ENCODE measurements around the gene TRMT10A.
"Not testable (repeated sequence)": the region's sequence is repeated elsewhere in the genome, so short reads cannot be mapped to it uniquely, and the experiment has no call there.

TRMT10A gene

DNA sequence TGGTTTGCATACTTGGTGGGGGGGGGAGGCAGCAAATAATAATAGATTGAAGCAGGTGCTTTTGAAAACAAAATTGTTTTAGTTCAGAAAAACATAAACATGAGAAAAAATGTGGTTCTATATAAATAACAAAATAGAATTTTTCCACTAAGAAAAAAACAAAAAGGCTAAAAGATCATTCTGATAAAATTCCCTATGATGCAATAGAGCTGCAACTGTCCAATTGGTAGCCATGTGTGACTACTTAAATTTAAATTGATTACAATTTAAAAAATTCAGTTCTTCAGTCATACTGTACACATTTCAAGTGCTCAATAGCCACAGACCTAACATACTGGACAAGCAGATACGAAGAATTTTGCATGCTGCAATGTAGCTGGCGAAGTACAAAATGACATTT, 11.0 kb downstream of the TRMT10A start:
- no peak overlapping the region for H3K9ac ChIP-seq (ENCODE audit: low read length in 2 of 2)
- no peaks in the 10 kb centered on the region for H3K4me1 ChIP-seq (ENCODE audit: control insufficient read depth, insufficient read depth, low read length)
- peaks cover 0 to 6% of the 10 kb centered on the region in 2 donors for H3K36me3 ChIP-seq (ENCODE audit: control insufficient read depth in 2 of 2, insufficient read depth in 2 of 2, low read length in 2 of 2)
- H3K27ac ChIP-seq (ENCODE audit: low read length) = no peak overlapping the region
- H3K9me3 ChIP-seq (ENCODE audit: control insufficient read depth in 2 of 2, low read length in 2 of 2) = no peaks in the 10 kb centered on the region
- H3K27me3 ChIP-seq (ENCODE audit: control insufficient read depth in 1 of 2, insufficient read depth in 2 of 2, low read length in 2 of 2) = no peaks in the 10 kb centered on the region
- H3K4me3 ChIP-seq (ENCODE audit: low read length in 2 of 2) = no peak overlapping the region

DNA sequence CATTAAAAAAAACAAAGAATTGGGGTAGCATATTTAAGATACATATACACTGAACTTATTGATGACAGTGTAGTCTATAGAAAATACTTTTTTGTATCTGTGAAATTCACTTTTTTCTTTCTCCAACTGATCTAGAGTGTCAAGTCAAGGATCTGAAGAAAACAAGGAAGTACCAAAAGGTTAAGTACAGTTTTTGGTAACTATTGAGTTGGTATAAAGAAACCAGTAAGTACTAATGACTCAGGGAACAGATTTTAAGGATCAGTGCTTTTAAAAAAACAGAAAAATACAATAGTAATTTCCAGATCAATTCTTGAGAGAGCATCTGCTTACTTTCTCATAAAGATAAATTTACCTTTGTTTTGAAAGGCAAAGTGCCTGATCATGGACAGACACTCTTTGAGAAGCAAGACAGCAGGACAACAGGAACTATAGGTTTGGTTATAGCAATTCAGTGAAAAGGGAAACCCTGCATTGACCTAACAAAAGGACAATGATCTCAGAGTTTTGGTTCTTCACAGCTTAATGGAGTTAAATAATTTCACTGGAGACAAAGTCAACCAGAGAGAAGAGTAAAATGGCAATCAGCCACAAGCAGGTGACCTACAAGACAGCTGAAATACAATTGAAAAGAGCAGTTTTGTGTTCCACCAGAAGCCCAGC, 23.4 kb downstream of the TRMT10A start:
- Histone ChIP-seq H3K4me1 (ENCODE audit: control insufficient read depth, insufficient read depth, low read length) (no peaks in the 10 kb centered on the region), H3K9me3 (ENCODE audit: control insufficient read depth in 2 of 2, low read length in 2 of 2) (no peaks in the 10 kb centered on the region), H3K36me3 (ENCODE audit: control insufficient read depth in 2 of 2, insufficient read depth in 2 of 2, low read length in 2 of 2) (no peaks in the 10 kb centered on the region), H3K4me3 (ENCODE audit: low read length in 2 of 2) (no peak overlapping the region), H3K27me3 (ENCODE audit: control insufficient read depth in 1 of 2, insufficient read depth in 2 of 2, low read length in 2 of 2) (no peaks in the 10 kb centered on the region), H3K9ac (ENCODE audit: low read length in 2 of 2) (no peak overlapping the region), H3K27ac (ENCODE audit: low read length) (no peak overlapping the region)

DNA sequence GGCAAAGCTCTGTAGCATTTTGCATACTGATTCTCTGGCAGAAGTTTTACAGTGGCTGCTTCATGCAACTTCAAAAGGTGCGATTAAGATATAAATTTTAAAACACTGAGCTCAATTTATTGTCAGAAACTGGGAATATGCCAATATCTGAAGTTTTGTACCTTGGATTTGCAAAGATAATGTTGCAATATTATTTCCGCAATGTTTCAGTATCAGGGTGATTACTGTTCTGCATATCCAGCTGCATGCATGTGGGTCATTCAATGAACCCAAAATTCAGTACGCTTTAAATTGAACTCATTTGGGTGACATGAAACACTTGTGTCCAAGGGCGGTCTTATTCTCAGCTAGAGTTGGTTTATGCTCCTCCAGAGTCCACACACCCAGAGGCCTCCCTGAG, 26.2 kb downstream of the TRMT10A start:
- no peaks in the 10 kb centered on the region for H3K4me1 ChIP-seq (ENCODE audit: control insufficient read depth, insufficient read depth, low read length)
- H3K27me3 ChIP-seq (ENCODE audit: control insufficient read depth in 1 of 2, insufficient read depth in 2 of 2, low read length in 2 of 2) = no peaks in the 10 kb centered on the region
- H3K36me3 ChIP-seq (ENCODE audit: control insufficient read depth in 2 of 2, insufficient read depth in 2 of 2, low read length in 2 of 2) = no peaks in the 10 kb centered on the region
- no peak overlapping the region for H3K9ac ChIP-seq (ENCODE audit: low read length in 2 of 2)
- no peak overlapping the region for H3K27ac ChIP-seq (ENCODE audit: low read length)
- H3K9me3 ChIP-seq (ENCODE audit: control insufficient read depth in 2 of 2, low read length in 2 of 2) = peaks cover 2% of the 10 kb centered on the region in 2 donors
- H3K4me3 ChIP-seq (ENCODE audit: low read length in 2 of 2) = no peak overlapping the region

DNA sequence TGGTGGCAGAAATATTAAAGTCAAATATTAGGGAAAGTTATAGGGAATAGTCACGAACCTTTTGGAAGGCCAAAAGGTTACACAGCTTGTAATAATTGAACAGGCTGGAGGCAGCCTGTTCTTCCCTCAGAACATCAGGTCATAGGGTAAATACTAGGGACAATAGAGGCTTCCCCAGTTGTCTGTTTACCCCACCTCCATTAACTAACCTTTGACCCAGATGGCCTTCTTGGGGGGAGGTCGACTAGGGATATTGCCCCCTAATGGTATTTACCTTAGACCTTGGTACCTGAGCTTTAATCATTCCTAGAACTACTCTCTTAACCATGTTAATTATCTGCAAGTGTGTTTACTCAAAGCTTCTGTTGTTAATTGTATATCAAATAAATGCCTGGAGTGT, 27.0 kb downstream of the TRMT10A start:
- Histone ChIP-seq H3K4me3 (ENCODE audit: low read length in 2 of 2) (no peak overlapping the region), H3K27me3 (ENCODE audit: control insufficient read depth in 1 of 2, insufficient read depth in 2 of 2, low read length in 2 of 2) (no peaks in the 10 kb centered on the region), H3K9ac (ENCODE audit: low read length in 2 of 2) (no peak overlapping the region), H3K4me1 (ENCODE audit: control insufficient read depth, insufficient read depth, low read length) (no peaks in the 10 kb centered on the region), H3K27ac (ENCODE audit: low read length) (no peak overlapping the region), H3K36me3 (ENCODE audit: control insufficient read depth in 2 of 2, insufficient read depth in 2 of 2, low read length in 2 of 2) (no peaks in the 10 kb centered on the region), H3K9me3 (ENCODE audit: control insufficient read depth in 2 of 2, low read length in 2 of 2) (peaks cover 2% of the 10 kb centered on the region in 2 donors)

DNA sequence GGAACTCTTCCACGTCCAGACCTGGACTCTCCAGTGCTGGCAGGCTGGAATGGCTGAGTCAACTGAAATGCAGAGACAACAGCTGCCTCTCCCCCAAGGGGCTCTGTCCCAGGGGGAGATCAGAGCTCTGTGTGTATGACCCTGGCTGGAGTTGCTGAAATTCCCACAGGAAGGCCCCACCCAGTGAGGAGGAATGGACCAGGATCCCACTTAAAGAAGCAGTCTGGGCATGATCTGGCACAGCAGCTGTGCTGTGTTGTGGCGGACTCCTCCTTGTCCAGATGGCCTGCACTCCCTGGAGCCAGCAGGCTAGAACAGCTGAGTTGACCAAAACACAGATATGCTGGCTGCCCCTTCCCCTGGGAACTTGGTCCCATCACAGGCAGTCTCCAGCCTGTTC, 27.6 kb downstream of the TRMT10A start:
- H3K4me1 ChIP-seq (ENCODE audit: control insufficient read depth, insufficient read depth, low read length) = no peaks in the 10 kb centered on the region
- no peak overlapping the region for H3K9ac ChIP-seq (ENCODE audit: low read length in 2 of 2)
- no peak overlapping the region for H3K27ac ChIP-seq (ENCODE audit: low read length)
- H3K36me3 ChIP-seq (ENCODE audit: control insufficient read depth in 2 of 2, insufficient read depth in 2 of 2, low read length in 2 of 2) = no peaks in the 10 kb centered on the region
- no peaks in the 10 kb centered on the region for H3K27me3 ChIP-seq (ENCODE audit: control insufficient read depth in 1 of 2, insufficient read depth in 2 of 2, low read length in 2 of 2)
- peaks cover 2% of the 10 kb centered on the region in 2 donors for H3K9me3 ChIP-seq (ENCODE audit: control insufficient read depth in 2 of 2, low read length in 2 of 2)
- H3K4me3 ChIP-seq (ENCODE audit: low read length in 2 of 2) = no peak overlapping the region

DNA sequence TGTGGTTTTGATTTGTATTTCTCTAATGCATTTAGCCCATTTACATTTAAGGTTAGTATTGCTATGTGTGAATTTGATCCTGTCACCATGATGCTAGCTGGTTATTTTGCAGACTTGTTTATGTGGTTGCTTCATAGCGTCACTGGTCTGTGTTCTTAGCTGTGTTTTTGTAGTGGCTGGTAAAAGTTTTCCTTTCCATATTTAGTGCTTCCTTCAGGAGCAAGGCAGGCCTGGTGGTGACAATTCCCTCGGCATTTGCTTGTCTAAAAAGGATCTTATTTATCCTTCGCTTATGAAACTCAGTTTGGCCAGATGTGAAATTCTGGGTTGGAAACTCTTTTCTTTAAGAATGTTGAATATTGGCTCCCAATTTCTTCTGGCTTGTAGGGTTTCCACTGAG, 29.1 kb downstream of the TRMT10A start:
- not testable (repeated sequence) for H3K9me3 ChIP-seq (ENCODE audit: control insufficient read depth in 2 of 2, low read length in 2 of 2); H3K36me3 ChIP-seq (ENCODE audit: control insufficient read depth in 2 of 2, insufficient read depth in 2 of 2, low read length in 2 of 2); H3K27me3 ChIP-seq (ENCODE audit: control insufficient read depth in 1 of 2, insufficient read depth in 2 of 2, low read length in 2 of 2); H3K4me1 ChIP-seq (ENCODE audit: control insufficient read depth, insufficient read depth, low read length); H3K4me3 ChIP-seq (ENCODE audit: low read length in 2 of 2); H3K27ac ChIP-seq (ENCODE audit: low read length); H3K9ac ChIP-seq (ENCODE audit: low read length in 2 of 2)

DNA sequence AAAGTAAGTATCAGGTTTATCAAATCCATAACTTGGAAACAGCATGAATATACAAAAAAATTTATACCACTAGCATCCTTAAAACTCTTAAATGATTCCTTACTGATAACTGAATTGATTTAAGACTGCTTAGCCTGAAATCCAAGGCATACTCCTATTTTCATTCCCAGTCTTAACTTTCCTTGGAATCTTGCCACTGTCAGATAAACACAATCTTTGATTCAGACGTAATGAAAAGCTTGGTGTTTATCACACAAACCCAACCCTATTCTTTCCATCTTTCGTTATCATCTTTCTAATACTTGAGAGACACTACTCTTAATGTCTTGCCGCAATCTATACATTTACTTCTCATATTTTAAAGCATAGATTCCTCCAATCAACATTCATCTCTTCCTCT, 33.9 kb downstream of the TRMT10A start:
- Histone ChIP-seq H3K27me3 (ENCODE audit: control insufficient read depth in 1 of 2, insufficient read depth in 2 of 2, low read length in 2 of 2) (no peaks in the 10 kb centered on the region), H3K9ac (ENCODE audit: low read length in 2 of 2) (no peak overlapping the region), H3K4me3 (ENCODE audit: low read length in 2 of 2) (no peak overlapping the region), H3K4me1 (ENCODE audit: control insufficient read depth, insufficient read depth, low read length) (no peaks in the 10 kb centered on the region), H3K27ac (ENCODE audit: low read length) (no peak overlapping the region), H3K9me3 (ENCODE audit: control insufficient read depth in 2 of 2, low read length in 2 of 2) (peaks cover 2% of the 10 kb centered on the region in 2 donors), H3K36me3 (ENCODE audit: control insufficient read depth in 2 of 2, insufficient read depth in 2 of 2, low read length in 2 of 2) (no peaks in the 10 kb centered on the region)

DNA sequence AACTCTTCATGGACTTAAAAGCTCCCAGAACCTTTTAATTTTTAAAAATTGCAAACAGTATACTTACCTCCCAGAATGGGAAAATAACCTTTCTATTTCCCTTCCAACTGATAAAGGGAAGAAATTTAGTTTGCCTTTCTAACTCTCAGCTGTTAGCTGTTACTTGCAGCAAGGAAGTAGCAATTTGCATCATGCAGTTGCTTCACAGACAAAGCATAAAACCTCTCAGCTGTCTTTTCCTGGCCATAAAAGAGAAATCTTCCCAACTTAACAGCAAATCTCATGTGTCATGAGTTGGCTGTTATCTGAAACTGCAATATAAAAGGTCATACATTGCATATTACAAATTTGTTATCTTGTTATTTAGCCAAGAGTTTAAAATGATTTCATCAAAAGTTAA, 34.6 kb downstream of the TRMT10A start:
- H3K9ac ChIP-seq (ENCODE audit: low read length in 2 of 2) = no peak overlapping the region
- no peaks in the 10 kb centered on the region for H3K36me3 ChIP-seq (ENCODE audit: control insufficient read depth in 2 of 2, insufficient read depth in 2 of 2, low read length in 2 of 2)
- no peak overlapping the region for H3K27ac ChIP-seq (ENCODE audit: low read length)
- no peaks in the 10 kb centered on the region for H3K27me3 ChIP-seq (ENCODE audit: control insufficient read depth in 1 of 2, insufficient read depth in 2 of 2, low read length in 2 of 2)
- no peak overlapping the region for H3K4me3 ChIP-seq (ENCODE audit: low read length in 2 of 2)
- H3K4me1 ChIP-seq (ENCODE audit: control insufficient read depth, insufficient read depth, low read length) = no peaks in the 10 kb centered on the region
- H3K9me3 ChIP-seq (ENCODE audit: control insufficient read depth in 2 of 2, low read length in 2 of 2) = peaks cover 2% of the 10 kb centered on the region in 2 donors

DNA sequence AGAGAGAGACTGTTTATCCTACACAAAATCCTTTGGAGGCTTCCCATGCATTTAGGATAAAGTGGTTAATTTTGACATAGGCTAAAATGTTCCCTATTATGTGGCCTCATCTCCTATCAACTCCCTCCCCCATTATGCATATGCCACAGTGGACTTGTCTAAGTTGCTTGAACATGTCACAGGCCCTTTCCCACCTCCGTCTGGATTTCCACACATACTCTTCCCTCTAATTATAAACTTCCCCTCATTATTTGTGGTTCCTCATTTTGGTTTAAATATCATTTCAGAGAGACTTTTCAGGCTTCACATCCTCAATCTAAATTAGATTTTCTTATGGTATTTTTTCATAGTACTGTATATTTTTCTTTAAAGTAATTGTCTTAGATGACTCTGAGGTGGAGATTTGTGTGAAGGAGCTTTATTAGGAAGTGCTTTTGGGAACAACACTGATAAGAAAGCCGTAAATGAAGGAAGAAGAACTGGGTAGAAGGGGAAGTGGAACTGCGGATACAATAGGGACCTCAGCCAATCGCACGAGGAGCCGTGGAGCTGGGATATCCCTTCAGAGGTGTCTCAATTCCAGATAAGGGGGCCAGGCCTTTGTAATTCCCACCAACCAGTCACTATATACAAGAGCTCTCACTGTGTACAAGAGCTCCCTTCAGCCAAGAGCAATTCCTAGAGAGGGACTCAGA, 45.1 kb downstream of the TRMT10A start:
- no peak overlapping the region for H3K4me3 ChIP-seq (ENCODE audit: low read length in 2 of 2)
- H3K9me3 ChIP-seq (ENCODE audit: control insufficient read depth in 2 of 2, low read length in 2 of 2) = no peaks in the 10 kb centered on the region
- H3K27ac ChIP-seq (ENCODE audit: low read length) = no peak overlapping the region
- no peaks in the 10 kb centered on the region for H3K4me1 ChIP-seq (ENCODE audit: control insufficient read depth, insufficient read depth, low read length)
- no peak overlapping the region for H3K9ac ChIP-seq (ENCODE audit: low read length in 2 of 2)
- no peaks in the 10 kb centered on the region for H3K36me3 ChIP-seq (ENCODE audit: control insufficient read depth in 2 of 2, insufficient read depth in 2 of 2, low read length in 2 of 2)
- no peaks in the 10 kb centered on the region for H3K27me3 ChIP-seq (ENCODE audit: control insufficient read depth in 1 of 2, insufficient read depth in 2 of 2, low read length in 2 of 2)

DNA sequence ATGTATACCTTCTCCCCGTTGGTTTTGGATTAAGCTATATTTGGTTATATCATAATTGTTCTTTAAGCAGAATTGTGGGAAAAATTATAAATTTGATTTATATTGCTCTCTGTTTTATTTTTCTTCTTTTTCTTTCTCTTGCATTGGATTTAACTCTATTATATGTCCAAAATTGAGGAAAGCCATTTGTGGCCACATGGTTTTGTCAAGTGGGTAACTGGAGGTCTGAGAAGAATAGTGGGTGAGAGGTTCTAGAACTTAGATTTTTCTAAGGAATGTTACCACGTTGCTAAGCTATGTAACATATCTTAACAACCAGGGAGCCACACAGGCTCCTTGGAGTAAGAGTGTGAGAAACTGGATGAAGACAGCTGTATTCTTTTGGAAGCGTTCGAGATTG, 53.1 kb downstream of the TRMT10A start, which contains the start of gene C4orf17:
C4orf17 (plus strand) TSS at position 301 of the 400 bp plus-strand sequence. CDS start 2,061 bp downstream, outside the sequence.
- no peaks in the 10 kb centered on the region for H3K27me3 ChIP-seq (ENCODE audit: control insufficient read depth in 1 of 2, insufficient read depth in 2 of 2, low read length in 2 of 2)
- H3K4me1 ChIP-seq (ENCODE audit: control insufficient read depth, insufficient read depth, low read length) = no peaks in the 10 kb centered on the region
- no peaks in the 10 kb centered on the region for H3K36me3 ChIP-seq (ENCODE audit: control insufficient read depth in 2 of 2, insufficient read depth in 2 of 2, low read length in 2 of 2)
- H3K9me3 ChIP-seq (ENCODE audit: control insufficient read depth in 2 of 2, low read length in 2 of 2) = peaks cover under 1% of the 10 kb centered on the region in 2 donors
- H3K9ac ChIP-seq (ENCODE audit: low read length in 2 of 2) = no peak within 1 kb of the TSS
- no peak within 1 kb of the TSS for H3K4me3 ChIP-seq (ENCODE audit: low read length in 2 of 2)
- no peak within 1 kb of the TSS for H3K27ac ChIP-seq (ENCODE audit: low read length)

DNA sequence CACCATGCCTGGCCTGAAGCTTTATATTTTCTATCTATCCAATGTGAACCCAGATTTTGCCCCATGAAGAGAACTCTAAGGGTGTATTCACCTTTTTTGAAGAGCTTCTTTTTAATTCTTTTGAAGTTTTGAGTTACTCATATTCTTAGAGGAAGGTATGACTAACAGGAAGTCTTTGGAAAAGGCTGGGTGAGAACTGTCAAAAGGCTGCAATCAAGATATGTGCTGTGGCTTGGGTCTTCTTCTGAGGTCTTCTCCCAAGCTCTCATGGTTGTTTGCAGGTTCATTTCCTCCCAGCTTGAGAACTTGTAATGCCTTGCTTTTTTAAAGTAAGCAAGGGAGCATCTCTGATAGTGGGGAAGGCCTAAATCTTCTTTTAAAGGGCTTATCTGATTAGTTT, 56.1 kb downstream of the TRMT10A start:
- H3K9ac ChIP-seq (ENCODE audit: low read length in 2 of 2) = no peak overlapping the region
- no peaks in the 10 kb centered on the region for H3K27me3 ChIP-seq (ENCODE audit: control insufficient read depth in 1 of 2, insufficient read depth in 2 of 2, low read length in 2 of 2)

More for the DNA sequence above, 56.1 kb downstream of the TRMT10A start:
- H3K9me3 ChIP-seq (ENCODE audit: control insufficient read depth in 2 of 2, low read length in 2 of 2) = peaks cover 2 to 3% of the 10 kb centered on the region in 2 donors
- H3K4me3 ChIP-seq (ENCODE audit: low read length in 2 of 2) = no peak overlapping the region
- H3K27ac ChIP-seq (ENCODE audit: low read length) = no peak overlapping the region
- no peaks in the 10 kb centered on the region for H3K36me3 ChIP-seq (ENCODE audit: control insufficient read depth in 2 of 2, insufficient read depth in 2 of 2, low read length in 2 of 2)
- H3K4me1 ChIP-seq (ENCODE audit: control insufficient read depth, insufficient read depth, low read length) = no peaks in the 10 kb centered on the region

Data from stomach smooth muscle (tissue), 2 donors.